GM18526 (cell line): Measurements from ENCODE around the gene EVL.

Source experiments
- POLR2A ChIP-seq: IDR thresholded peaks from 3 replicates; pipeline ENCODE4 v1.6.1; 2011; ENCODE audit not compliant: insufficient read length; ENCODE audit errors: extremely low read depth

The EVL gene

GRCh38 chr14:100085462-100085861, 20.2 kb downstream of the EVL start:
- TF ChIP-seq POLR2A, result no peak

GRCh38 chr14:100086361-100086760, 21.1 kb downstream of the EVL start:
- TF ChIP-seq POLR2A, result no peak

- no peak for TF ChIP-seq POLR2A
Observed at GRCh38 chr14:100088226-100088625, 23.0 kb downstream of the EVL start.

- no peak for TF ChIP-seq POLR2A
Observed at GRCh38 chr14:100091386-100091785, 26.2 kb downstream of the EVL start.

GRCh38 chr14:100092832-100093231, 27.6 kb downstream of the EVL start:
- TF ChIP-seq POLR2A, result no peak

- TF ChIP-seq POLR2A, result no peak
Observed at GRCh38 chr14:100093319-100093718, 28.1 kb downstream of the EVL start.

- TF ChIP-seq POLR2A, result no peak
Observed at GRCh38 chr14:100096656-100097055, 31.4 kb downstream of the EVL start.

- TF ChIP-seq POLR2A, result no peak
Observed at GRCh38 chr14:100098171-100098570, 32.9 kb downstream of the EVL start.

- no peak for TF ChIP-seq POLR2A
Observed at GRCh38 chr14:100100032-100100703, 34.9 kb downstream of the EVL start.

- TF ChIP-seq POLR2A, result no peak
Observed at GRCh38 chr14:100102156-100102785, 37.0 kb downstream of the EVL start.

- no peak for TF ChIP-seq POLR2A
Observed at GRCh38 chr14:100103250-100104005, 38.2 kb downstream of the EVL start.

- TF ChIP-seq POLR2A, result no peak
Observed at GRCh38 chr14:100104006-100104352, 38.8 kb downstream of the EVL start.

- TF ChIP-seq POLR2A, result no peak
Observed at GRCh38 chr14:100104523-100105300, 39.5 kb downstream of the EVL start.

- TF ChIP-seq POLR2A, result no peak
Observed at GRCh38 chr14:100105357-100106169, 40.3 kb downstream of the EVL start.
